Spleen (tissue), 7 donors: Measurements from ENCODE around the gene HNRNPUL1.

Source experiments
- CTCF ChIP-seq, 11 experiments: fragments of 200-600 bp in 7 of 11; fragments of 450-650 bp in 4 of 11; sonication (generic) in 4 of 11; IDR thresholded peaks in 8 of 11; conservative IDR thresholded peaks in 3 of 11; 1 replicate in 7 of 11; 2 replicates in 4 of 11; pipeline versions ENCODE4 v1.4.0 to v1.8.0; 2016 to 2021; ENCODE audit warnings: antibody characterized with exemption in 11 of 11, inconsistent platforms in 4 of 11, mild to moderate bottlenecking in 1 of 11
- POLR2A ChIP-seq, 3 donors: fragments of 450-650 bp; IDR thresholded peaks; one replicate each; pipeline ENCODE4 v1.5.1; 2017; ENCODE audit warnings: antibody characterized with exemption in 3 of 3, mild to moderate bottlenecking in 1 of 3
- POLR2AphosphoS5 ChIP-seq, 3 donors: sonication (generic); formaldehyde crosslinking; IDR thresholded peaks; one replicate each; pipeline ENCODE4 v1.5.1; 2017; ENCODE audit warnings: antibody characterized with exemption in 3 of 3
- donor health status: DM: no; HTN: no; CAD: no; lungs with moderate emphysema.
- donor health status: DM: no; HTN: no; CAD: no.
- donor health status: DM: no; HTN: no; CAD: no.

DNA sequence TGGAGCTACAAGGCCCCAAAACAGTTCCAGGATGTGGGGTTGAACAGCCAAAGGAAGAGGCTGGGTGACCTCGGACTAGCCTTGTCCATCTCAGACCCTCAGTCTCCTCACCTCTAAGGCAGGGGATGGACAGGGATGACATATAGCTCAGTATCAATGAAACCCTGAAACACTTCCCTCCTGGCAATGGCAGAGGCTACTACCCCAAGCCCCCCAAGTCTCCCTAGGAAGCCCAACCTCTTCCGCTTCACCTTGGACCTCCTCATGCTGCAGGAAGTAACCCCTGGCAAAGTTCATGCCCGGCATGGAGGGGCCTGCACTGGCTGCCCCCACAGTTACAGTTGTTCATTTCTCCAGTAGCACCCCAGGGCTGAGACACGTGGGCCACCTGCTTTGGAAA, 56.4 kb downstream of the HNRNPUL1 start:
- no peak for TF ChIP-seq POLR2AphosphoS5 (IDR thresholded peaks at IDR 0.05)
- no peak for TF ChIP-seq CTCF (IDR thresholded peaks at IDR 0.05 in 8 of 11, conservative IDR thresholded peaks at IDR 0.05 in 3 of 11)
- TF ChIP-seq POLR2A (IDR thresholded peaks at IDR 0.05) = no peak
